Calu3 (cell line): ENCODE data around the gene WNT9B. TPM values are rescaled to one million over a fixed set of nuclear protein-coding genes. Genes with fewer than 3 reads are reported as not detected.
A peak's percentile ranks its signal among the peaks of the same experiment; 100 is the strongest.
"Not testable (repeated sequence)": the region's sequence is repeated elsewhere in the genome, so short reads cannot be mapped to it uniquely, and the experiment has no call there.

Source experiments
- BruUV-seq: library from RNA; stranded (reverse); fragments of 400-500 nt; replicated peaks from 2 replicates; lab custom pipeline; 2021; lab: Mats Ljungman, UMichigan
- CTCF ChIA-PET: fragments of 300-600 bp; sonication (Branson Sonifier 250); formaldehyde crosslinking; loops from one replicate; lab custom pipeline; 2022; ENCODE audit warnings: antibody characterized with exemption; lab: Charles Lee
- DNase-seq: peaks from one replicate; pipeline ENCODE4 v3.0.0; 2022
- H3K27ac Mint-ChIP-seq: one replicate; pipeline ENCODE4 v1.8.0; 2022; ENCODE audit warnings: mixed read lengths; ENCODE audit not compliant: unreplicated experiment
- H3K27me3 Mint-ChIP-seq: one replicate; pipeline ENCODE4 v1.8.0; 2022; ENCODE audit warnings: mixed read lengths; ENCODE audit not compliant: unreplicated experiment
- H3K36me3 Mint-ChIP-seq: one replicate; pipeline ENCODE4 v1.8.0; 2022; ENCODE audit warnings: mild to moderate bottlenecking, moderate library complexity, mixed read lengths; ENCODE audit not compliant: insufficient read depth, unreplicated experiment
- H3K4me1 Mint-ChIP-seq: one replicate; pipeline ENCODE4 v1.8.0; 2022; ENCODE audit warnings: mild to moderate bottlenecking, low read depth, mixed read lengths; ENCODE audit not compliant: unreplicated experiment
- H3K4me3 Mint-ChIP-seq: one replicate; pipeline ENCODE4 v1.8.0; 2022; ENCODE audit warnings: mild to moderate bottlenecking, low read depth, moderate library complexity, mixed read lengths; ENCODE audit not compliant: unreplicated experiment
- H3K9me3 Mint-ChIP-seq: one replicate; pipeline ENCODE4 v1.8.0; 2022; ENCODE audit warnings: low read depth, mixed read lengths; ENCODE audit not compliant: unreplicated experiment
- intact Hi-C: fragments of 100-400 bp; cut with micrococcal nuclease; formaldehyde crosslinking; loops from one replicate; pipeline ENCODE4 v1.10.0; 2022; ENCODE audit not compliant: unreplicated experiment
- total RNA-seq: library from RNA; stranded (reverse); gene quantifications from 2 replicates; pipeline ENCODE4 v1.2.3, GENCODE V29; 2022
- TF ChIP-seq, protein P1 (sequence below): fragments of 200-600 bp; IDR thresholded peaks from one replicate; pipeline ENCODE4 v1.8.0; 2022; ENCODE audit warnings: antibody characterized with exemption; ENCODE audit not compliant: unreplicated experiment

WNT9B gene
- total RNA-seq, 1 experiment from 2014 or later = not detected

DNA sequence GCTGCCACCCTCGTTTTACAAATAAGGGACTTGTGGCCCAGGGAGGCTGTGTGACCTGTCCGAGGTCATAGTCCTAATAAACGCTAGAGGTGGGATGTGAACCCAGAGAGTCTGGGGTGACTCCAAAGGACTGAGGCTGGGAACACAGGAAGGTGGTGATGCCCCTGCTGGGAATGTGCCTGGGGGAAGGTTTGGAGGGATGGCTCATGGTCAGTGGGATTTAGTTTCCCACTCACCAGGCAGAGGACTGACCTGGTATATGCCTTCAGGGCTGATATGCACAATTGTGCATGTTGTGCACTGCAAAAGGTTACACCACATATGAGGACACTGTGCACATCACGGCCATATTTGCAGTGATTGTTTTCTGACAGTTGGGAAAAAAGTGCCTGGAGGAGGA, 13.9 kb upstream of the WNT9B start:
- intact Hi-C loops = no loop called here
- Mint-ChIP-seq H3K27ac (no peak overlapping the region), H3K27me3 (peaks cover 90% of the 10 kb centered on the region), H3K4me1 (peaks cover 11% of the 10 kb centered on the region), H3K4me3 (no peak overlapping the region), H3K9me3 (peaks cover 3% of the 10 kb centered on the region), H3K36me3 (peaks cover 8% of the 10 kb centered on the region)
- TF ChIP-seq, protein P1, sequence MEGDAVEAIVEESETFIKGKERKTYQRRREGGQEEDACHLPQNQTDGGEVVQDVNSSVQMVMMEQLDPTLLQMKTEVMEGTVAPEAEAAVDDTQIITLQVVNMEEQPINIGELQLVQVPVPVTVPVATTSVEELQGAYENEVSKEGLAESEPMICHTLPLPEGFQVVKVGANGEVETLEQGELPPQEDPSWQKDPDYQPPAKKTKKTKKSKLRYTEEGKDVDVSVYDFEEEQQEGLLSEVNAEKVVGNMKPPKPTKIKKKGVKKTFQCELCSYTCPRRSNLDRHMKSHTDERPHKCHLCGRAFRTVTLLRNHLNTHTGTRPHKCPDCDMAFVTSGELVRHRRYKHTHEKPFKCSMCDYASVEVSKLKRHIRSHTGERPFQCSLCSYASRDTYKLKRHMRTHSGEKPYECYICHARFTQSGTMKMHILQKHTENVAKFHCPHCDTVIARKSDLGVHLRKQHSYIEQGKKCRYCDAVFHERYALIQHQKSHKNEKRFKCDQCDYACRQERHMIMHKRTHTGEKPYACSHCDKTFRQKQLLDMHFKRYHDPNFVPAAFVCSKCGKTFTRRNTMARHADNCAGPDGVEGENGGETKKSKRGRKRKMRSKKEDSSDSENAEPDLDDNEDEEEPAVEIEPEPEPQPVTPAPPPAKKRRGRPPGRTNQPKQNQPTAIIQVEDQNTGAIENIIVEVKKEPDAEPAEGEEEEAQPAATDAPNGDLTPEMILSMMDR = no peak
- CTCF ChIA-PET = no interaction called here
- no TSS peak for BruUV-seq
- DNase-seq = no peak

DNA sequence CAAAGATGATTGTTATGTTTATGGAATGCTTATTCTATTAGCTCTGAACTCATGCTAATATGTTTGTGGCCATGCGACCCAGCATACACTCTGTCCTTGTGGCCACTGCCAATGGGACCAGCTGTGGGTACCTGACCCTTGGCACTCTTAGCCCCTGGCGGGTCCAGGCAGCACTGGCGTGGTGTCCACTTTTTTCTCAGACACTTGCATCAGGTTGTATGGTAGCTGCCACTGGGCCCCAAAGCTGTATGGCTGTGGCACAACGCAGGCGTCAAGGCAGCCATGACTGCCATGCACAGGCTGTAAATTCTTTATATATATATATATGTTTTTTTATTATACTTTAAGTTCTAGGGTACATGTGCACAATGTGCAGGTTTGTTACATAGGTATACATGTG, 12.2 kb upstream of the WNT9B start:
- intact Hi-C loops = no loop called here
- Mint-ChIP-seq H3K27me3 (peaks cover 90% of the 10 kb centered on the region), H3K4me3 (no peak overlapping the region), H3K36me3 (peaks cover 8% of the 10 kb centered on the region), H3K9me3 (peaks cover 6% of the 10 kb centered on the region), H3K27ac (no peak overlapping the region), H3K4me1 (peaks cover 11% of the 10 kb centered on the region)
- TF ChIP-seq, protein P1 = no peak
- no peak for DNase-seq
- CTCF ChIA-PET = no interaction called here
- BruUV-seq = no TSS peak

DNA sequence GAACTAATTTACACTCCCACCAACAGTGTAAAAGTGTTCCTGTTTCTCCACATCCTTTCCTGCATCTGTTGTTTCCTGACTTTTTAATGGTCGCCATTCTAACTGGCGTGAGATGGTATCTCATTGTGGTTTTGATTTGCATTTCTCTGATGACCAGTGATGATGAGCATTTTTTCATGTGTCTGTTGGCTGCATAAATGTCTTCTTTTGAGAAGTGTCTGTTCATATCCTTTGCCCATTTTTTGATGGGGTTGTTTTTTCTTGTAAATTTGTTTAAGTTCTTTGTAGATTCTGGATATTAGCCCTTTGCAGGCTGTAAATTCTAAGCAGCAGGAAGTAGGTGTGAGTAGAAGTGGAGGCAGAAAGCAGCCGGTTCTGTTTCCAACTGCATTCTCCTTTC, 10.8 kb upstream of the WNT9B start:
- CTCF ChIA-PET, H3K27ac Mint-ChIP-seq, H3K36me3 Mint-ChIP-seq, H3K9me3 Mint-ChIP-seq, H3K4me3 Mint-ChIP-seq, DNase-seq, BruUV-seq, H3K4me1 Mint-ChIP-seq, intact Hi-C loops: not testable (repeated sequence)
- H3K27me3 Mint-ChIP-seq = peaks cover 90% of the 10 kb centered on the region

DNA sequence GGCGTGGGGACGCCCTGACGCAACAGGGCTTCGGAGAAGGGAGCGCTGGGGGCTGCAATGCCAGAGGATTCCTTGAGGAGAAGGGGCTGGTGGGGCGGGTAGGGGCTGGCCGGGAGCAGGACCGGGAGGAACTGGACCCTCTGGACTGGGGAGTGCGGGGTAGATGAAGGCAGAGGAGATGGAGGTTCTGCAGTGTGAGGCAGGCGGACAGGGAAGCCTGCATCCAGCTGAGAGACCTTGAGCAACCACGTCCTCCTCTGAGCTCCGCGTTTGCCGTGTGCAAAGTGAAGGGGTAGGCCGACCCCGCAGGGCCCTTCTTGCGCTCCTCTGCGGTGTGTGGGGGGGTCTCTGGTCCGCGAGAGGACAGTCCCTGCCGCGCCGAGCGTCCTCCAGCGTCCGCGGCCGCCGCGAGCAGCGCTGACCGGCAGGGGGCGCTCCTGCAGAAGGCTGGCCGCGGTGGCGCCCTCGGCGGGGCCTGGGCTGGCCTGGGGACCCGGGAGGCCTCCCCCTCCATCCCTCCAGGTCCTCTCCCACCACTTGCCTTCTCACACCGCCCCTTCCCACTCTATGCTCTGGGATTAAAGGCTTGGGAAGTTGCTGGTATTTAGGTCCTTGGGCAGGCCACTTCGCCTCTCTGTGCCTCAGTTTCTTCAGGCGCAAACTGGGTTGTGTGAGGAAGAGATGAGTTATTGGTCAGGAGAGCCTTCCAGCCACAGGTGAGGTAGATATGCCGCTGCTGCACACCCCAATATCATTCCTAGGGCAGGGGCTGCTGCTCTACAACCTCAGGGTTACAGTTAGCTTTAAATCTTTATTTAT, 9.6 kb upstream of the WNT9B start:
- BruUV-seq = no TSS peak
- CTCF ChIA-PET = interaction anchor here (0.5 to 0.8 kb wide), 2 partner anchors 9 to 133 kb away, joined by 4 to 5 read pairs; no protein-coding TSS in a partner anchor
- Mint-ChIP-seq H3K36me3 (no peaks in the 10 kb centered on the region), H3K9me3 (peaks cover 6% of the 10 kb centered on the region), H3K4me1 (no peaks in the 10 kb centered on the region), H3K4me3 (peak overlapping the region; percentile 38), H3K27me3 (peaks cover 91% of the 10 kb centered on the region), H3K27ac (no peak overlapping the region)
- intact Hi-C loops = loop anchor here (2.0 kb wide), 1 partner anchor 99 kb away; no protein-coding TSS in a partner anchor
- peak; percentile 58 for DNase-seq
- TF ChIP-seq, protein P1 = peak; percentile 88

DNA sequence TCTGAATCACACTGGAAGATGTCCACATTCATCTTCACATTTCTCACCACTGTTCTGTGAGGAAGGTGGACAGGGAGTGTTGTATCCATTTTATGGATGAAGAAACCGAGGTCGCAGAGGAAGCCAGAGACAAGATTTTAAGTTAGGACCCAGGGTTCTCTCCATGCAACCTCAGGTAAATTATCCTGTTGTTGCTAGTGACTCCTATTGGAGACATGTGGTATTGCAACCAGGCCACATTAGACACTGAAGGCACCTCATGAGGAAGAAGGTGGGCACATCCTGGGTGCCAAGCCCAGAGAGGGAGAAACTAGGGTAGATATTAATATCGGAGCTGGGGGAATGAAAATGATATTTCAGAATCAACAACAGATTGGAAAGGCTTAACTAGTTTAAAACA, 8.5 kb upstream of the WNT9B start:
- no peaks in the 10 kb centered on the region for H3K36me3 Mint-ChIP-seq
- no peak overlapping the region for H3K4me3 Mint-ChIP-seq
- intact Hi-C loops = loop anchor here (2.0 kb wide), 1 partner anchor 98 kb away; no protein-coding TSS in a partner anchor
- peaks cover 91% of the 10 kb centered on the region for H3K27me3 Mint-ChIP-seq
- no TSS peak for BruUV-seq
- no peak overlapping the region for H3K27ac Mint-ChIP-seq
- TF ChIP-seq, protein P1 = peak; percentile 88
- no peak for DNase-seq
- CTCF ChIA-PET = interaction anchor here (0.8 kb wide), 1 partner anchor 10 kb away, joined by 4 read pairs; no protein-coding TSS in a partner anchor
- peaks cover 8% of the 10 kb centered on the region for H3K4me1 Mint-ChIP-seq
- H3K9me3 Mint-ChIP-seq = peaks cover 6% of the 10 kb centered on the region
